WI38 (cell line): ENCODE data around the gene COL1A1.
A peak's percentile ranks its signal among the peaks of the same experiment; 100 is the strongest.

Experiments used
- H3K4me3 ChIP-seq: 2 replicates; pipeline ENCODE4 v1.5.1; 2011; ENCODE audit warnings: low read depth, mild to moderate bottlenecking, control low read depth, low read length
- CTCF ChIP-seq: IDR thresholded peaks from 2 replicates; pipeline ENCODE4 v1.5.1; 2012; ENCODE audit warnings: low read depth, mild to moderate bottlenecking, control low read depth, low read length

COL1A1 gene

GRCh38 chr17:50153650-50154575 is 47.5 kb downstream of the COL1A1 start:
- no peak overlapping the region for H3K4me3 ChIP-seq
- TF ChIP-seq CTCF = no peak

GRCh38 chr17:50152736-50153135 is 48.7 kb downstream of the COL1A1 start:
- no peak overlapping the region for H3K4me3 ChIP-seq
- TF ChIP-seq CTCF = no peak

GRCh38 chr17:50151937-50152547 is 49.4 kb downstream of the COL1A1 start:
- TF ChIP-seq CTCF = no peak

GRCh38 chr17:50151041-50151936 is 50.1 kb downstream of the COL1A1 start:
- H3K4me3 ChIP-seq = peak overlapping the region; percentile 80
- TF ChIP-seq CTCF = peak; percentile 55

More at GRCh38 chr17:50151937-50152547, 49.4 kb downstream of the COL1A1 start:
- peak overlapping the region; percentile 80 for H3K4me3 ChIP-seq

- peak within 1 kb of the TSS; percentile 80 for H3K4me3 ChIP-seq
- TF ChIP-seq CTCF = no peak
Observed at GRCh38 chr17:50150354-50151040, 50.9 kb downstream of the COL1A1 start, which contains the start of gene PPP1R9B. Gene PPP1R9B (minus strand): TSS chr17:50150677. CDS start chr17:50150513, 164 bp downstream.

- TF ChIP-seq CTCF = no peak
Observed at GRCh38 chr17:50149417-50150353, 51.7 kb downstream of the COL1A1 start.

More at GRCh38 chr17:50149417-50150353, 51.7 kb downstream of the COL1A1 start:
- peak overlapping the region; percentile 80 for H3K4me3 ChIP-seq
